Measurements from ENCODE around the gene KRTCAP3.
"Not testable (repeated sequence)": the region's sequence is repeated elsewhere in the genome, so short reads cannot be mapped to it uniquely, and the experiment has no call there.

Gene KRTCAP3

GRCh38 chr2:27441958-27442919 is at the start of gene KRTCAP3:
TSS of gene KRTCAP3 (plus strand) at chr2:27442381. CDS start at chr2:27442413, 32 bp downstream.
- DNase-seq, result no peak

GRCh38 chr2:27393225-27393624 is 49.0 kb upstream of the KRTCAP3 start:
- no peak for DNase-seq

GRCh38 chr2:27398962-27399361 is 43.2 kb upstream of the KRTCAP3 start:
- no peak for DNase-seq

- DNase-seq, result no peak
Observed at GRCh38 chr2:27400348-27401135, 41.6 kb upstream of the KRTCAP3 start.

- peak in 1 of 2 experiments; percentile 5 for DNase-seq
Observed at GRCh38 chr2:27407798-27408491, 34.2 kb upstream of the KRTCAP3 start.

GRCh38 chr2:27408601-27409320 is 33.4 kb upstream of the KRTCAP3 start:
- DNase-seq, result peak; percentile 15 to 28

GRCh38 chr2:27409321-27410073 is 32.7 kb upstream of the KRTCAP3 start, which contains the start of gene PPM1G:
TSS of gene PPM1G (minus strand) at chr2:27409591. CDS start at chr2:27409422, 169 bp downstream.
- peak; percentile 87 for DNase-seq

- no peak for DNase-seq
Observed at GRCh38 chr2:27412419-27413152, 29.6 kb upstream of the KRTCAP3 start.

- no peak for DNase-seq
Observed at GRCh38 chr2:27416151-27416550, 26.0 kb upstream of the KRTCAP3 start.

- no peak for DNase-seq
Observed at GRCh38 chr2:27420996-27421395, 21.2 kb upstream of the KRTCAP3 start.

- DNase-seq, result no peak
Observed at GRCh38 chr2:27421660-27422250, 20.4 kb upstream of the KRTCAP3 start.

GRCh38 chr2:27422958-27423357 is 19.2 kb upstream of the KRTCAP3 start:
- DNase-seq, result no peak

- not testable (repeated sequence) for DNase-seq
Observed at GRCh38 chr2:27425039-27425438, 17.1 kb upstream of the KRTCAP3 start.

GRCh38 chr2:27427863-27428212 is 14.3 kb upstream of the KRTCAP3 start:
- peak in 1 of 2 experiments; percentile 14 for DNase-seq

- peak; percentile 85 to 92 for DNase-seq
Observed at GRCh38 chr2:27428213-27428977, 13.8 kb upstream of the KRTCAP3 start, which contains the start of gene NRBP1. TSS of gene NRBP1 (plus strand) at chr2:27428631. CDS start at chr2:27433274, 4,643 bp downstream.

- peak; percentile 64 to 69 for DNase-seq
Observed at GRCh38 chr2:27428978-27429541, 13.1 kb upstream of the KRTCAP3 start.

GRCh38 chr2:27431395-27431794 is 10.8 kb upstream of the KRTCAP3 start:
- no peak for DNase-seq

- DNase-seq, result no peak
Observed at GRCh38 chr2:27435628-27436027, 6.6 kb upstream of the KRTCAP3 start.
